NCI-H526 (cell line): Measurements from ENCODE around the gene SEMA4D.

ENCODE experiments used
- DNase-seq, 2 experiments: peaks; one replicate each; lab custom pipeline; 2025; lab: John Stamatoyannopoulos, UW

SEMA4D gene

DNA sequence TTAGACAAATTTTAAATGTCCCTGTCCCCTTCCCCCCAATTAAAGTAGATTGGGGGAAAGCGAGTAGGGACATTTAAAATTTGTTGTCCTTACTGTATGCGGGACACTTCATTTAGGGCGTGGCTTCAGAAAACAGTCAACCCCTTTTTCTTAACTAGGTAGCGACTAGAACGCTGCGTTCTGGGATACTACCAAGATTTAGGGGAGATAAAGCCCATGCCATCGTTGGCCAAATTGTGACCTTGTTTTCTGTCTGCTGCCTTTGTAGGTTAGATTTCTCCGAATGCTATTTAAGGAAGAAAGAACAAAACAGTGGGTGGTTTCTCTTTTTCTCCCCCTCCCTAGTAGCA is 185.7 kb downstream of the SEMA4D start:
- DNase-seq, result no peak

DNA sequence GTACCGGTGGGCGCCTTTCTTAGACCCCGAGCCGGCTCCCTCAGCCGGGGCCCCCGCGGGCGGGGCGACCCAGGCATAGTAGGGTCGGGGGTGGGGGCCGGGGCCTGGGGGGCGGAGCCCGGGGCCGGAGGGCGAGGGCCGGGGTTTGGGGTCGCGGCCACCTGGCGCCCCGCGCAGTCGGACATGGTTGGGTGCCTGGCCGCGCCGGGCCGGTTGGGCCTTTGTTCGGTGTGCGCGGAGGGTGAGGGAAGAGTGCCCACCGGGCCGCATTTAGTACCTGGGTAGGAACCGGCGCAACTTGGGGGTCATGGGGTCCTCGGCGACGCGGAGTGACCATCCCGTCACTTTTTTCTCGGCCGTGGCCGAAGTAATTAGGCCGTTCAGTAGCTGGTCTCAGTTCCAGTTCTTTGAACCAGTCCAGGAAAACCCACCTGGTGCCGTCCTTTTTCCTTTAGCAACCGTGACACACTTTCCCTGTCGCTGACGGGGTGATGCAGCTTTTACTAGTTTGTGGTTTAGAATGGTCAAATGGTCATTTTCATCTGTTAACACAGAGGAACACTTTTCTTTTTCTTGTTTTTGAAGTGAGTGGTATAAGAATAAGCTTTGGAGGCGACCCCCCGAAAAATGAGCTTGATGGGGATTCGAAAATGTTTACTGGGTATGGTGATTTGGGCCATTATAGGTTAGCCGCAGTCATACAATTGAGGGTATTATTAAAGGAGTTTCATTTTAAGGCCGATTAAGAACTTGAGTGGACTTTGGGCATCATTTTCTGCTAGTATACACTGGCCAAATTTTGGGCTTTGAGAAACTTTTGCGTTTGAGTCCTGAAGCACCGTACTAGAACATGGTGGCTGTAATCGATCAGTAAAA is 186.3 kb downstream of the SEMA4D start:
- peak in 1 of 2 experiments; percentile 30 for DNase-seq
